ENCODE measurements around the gene CD59. TPM values are rescaled to one million over a fixed set of nuclear protein-coding genes. Genes with fewer than 3 reads are reported as not detected.

CD59 gene
- total and polyA plus RNA-seq, 9 of the 15 experiments (the other 6 are each of a cell fraction or from before 2014, with no cell fraction given) = 38.1 to 338 (median 173) TPM

DNA sequence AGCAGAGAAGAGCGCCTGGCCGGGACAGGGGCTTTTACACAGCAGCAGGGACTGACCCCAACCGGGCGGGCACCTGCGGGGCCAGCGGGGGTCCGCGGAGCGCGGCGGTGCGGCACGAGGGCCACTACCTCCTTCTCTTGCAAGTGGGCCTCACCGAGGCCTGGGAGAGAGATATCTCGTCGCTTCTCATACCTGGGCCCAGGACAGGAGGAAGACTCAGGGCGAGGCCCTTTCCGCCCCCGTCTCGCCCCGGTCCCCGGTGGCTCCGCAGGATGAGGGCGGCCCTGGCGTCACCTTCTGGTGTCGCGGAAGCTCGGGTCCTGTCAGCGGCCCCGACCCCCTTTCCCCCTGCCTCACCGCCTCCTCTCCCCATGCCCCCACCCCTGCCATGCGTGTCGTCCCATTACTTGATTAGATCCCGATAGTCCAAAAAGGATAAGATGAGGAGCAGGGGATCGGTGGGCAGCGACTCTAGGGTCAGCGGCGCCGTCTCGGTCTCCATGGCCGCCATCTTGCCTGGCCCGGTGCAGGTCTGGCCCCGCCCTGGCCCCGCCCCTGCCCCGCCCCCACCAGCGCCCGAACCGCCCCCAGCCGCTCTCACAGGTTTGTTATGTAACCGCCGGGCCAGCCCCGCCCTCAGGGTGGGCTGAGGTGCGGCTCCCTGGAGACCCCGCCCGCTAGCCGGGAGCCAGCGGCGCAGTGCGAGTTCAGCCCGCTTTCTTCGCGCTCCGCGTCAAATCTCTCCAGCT is 37.9 kb upstream of the CD59 start, which contains the start of gene FBXO3 (continued):
- TF ChIP-seq, protein P1, sequence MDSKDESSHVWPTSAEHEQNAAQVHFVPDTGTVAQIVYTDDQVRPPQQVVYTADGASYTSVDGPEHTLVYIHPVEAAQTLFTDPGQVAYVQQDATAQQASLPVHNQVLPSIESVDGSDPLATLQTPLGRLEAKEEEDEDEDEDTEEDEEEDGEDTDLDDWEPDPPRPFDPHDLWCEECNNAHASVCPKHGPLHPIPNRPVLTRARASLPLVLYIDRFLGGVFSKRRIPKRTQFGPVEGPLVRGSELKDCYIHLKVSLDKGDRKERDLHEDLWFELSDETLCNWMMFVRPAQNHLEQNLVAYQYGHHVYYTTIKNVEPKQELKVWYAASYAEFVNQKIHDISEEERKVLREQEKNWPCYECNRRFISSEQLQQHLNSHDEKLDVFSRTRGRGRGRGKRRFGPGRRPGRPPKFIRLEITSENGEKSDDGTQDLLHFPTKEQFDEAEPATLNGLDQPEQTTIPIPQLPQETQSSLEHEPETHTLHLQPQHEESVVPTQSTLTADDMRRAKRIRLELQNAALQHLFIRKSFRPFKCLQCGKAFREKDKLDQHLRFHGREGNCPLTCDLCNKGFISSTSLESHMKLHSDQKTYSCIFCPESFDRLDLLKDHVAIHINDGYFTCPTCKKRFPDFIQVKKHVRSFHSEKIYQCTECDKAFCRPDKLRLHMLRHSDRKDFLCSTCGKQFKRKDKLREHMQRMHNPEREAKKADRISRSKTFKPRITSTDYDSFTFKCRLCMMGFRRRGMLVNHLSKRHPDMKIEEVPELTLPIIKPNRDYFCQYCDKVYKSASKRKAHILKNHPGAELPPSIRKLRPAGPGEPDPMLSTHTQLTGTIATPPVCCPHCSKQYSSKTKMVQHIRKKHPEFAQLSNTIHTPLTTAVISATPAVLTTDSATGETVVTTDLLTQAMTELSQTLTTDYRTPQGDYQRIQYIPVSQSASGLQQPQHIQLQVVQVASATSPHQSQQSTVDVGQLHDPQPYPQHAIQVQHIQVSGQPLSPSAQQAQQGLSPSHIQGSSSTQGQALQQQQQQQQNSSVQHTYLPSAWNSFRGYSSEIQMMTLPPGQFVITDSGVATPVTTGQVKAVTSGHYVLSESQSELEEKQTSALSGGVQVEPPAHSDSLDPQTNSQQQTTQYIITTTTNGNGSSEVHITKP (IDR thresholded peaks at IDR 0.05; ENCODE audit: partially characterized antibody) = peak; percentile 45
- TF ChIP-seq EGR1 (conservative IDR thresholded peaks at IDR 0.05) = peak; percentile 54
- TF ChIP-seq HNRNPK (IDR thresholded peaks at IDR 0.05; ENCODE audit: low read depth, low read length, poor library complexity, severe bottlenecking) = no peak
- no peak for TF ChIP-seq NFATC3 (IDR thresholded peaks at IDR 0.05)
- TF ChIP-seq PHB (CRISPR knock-in tag; IDR thresholded peaks at IDR 0.05) = no peak
- TF ChIP-seq POLR3A (IDR thresholded peaks at IDR 0.05; ENCODE audit: borderline replicate concordance, extremely low read depth, insufficient read depth, insufficient read length) = no peak
- TF ChIP-seq, protein P2, sequence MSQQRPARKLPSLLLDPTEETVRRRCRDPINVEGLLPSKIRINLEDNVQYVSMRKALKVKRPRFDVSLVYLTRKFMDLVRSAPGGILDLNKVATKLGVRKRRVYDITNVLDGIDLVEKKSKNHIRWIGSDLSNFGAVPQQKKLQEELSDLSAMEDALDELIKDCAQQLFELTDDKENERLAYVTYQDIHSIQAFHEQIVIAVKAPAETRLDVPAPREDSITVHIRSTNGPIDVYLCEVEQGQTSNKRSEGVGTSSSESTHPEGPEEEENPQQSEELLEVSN (IDR thresholded peaks at IDR 0.05; ENCODE audit: borderline replicate concordance in 1 of 2, extremely low read depth in 1 of 2, insufficient read depth in 1 of 2, insufficient read length in 1 of 2, low read depth in 1 of 2, low read length in 1 of 2, poor library complexity in 1 of 2, severe bottlenecking in 1 of 2) = peak in 1 of 2 experiments; percentile 25
- no peak for TF ChIP-seq DDX20 (tag; IDR thresholded peaks at IDR 0.05; ENCODE audit: low read depth)
- TF ChIP-seq ZBTB7A (IDR thresholded peaks at IDR 0.05; ENCODE audit: borderline replicate concordance, control insufficient read depth, low read depth, low read length) = peak; percentile 96
- TF ChIP-seq, protein P3, sequence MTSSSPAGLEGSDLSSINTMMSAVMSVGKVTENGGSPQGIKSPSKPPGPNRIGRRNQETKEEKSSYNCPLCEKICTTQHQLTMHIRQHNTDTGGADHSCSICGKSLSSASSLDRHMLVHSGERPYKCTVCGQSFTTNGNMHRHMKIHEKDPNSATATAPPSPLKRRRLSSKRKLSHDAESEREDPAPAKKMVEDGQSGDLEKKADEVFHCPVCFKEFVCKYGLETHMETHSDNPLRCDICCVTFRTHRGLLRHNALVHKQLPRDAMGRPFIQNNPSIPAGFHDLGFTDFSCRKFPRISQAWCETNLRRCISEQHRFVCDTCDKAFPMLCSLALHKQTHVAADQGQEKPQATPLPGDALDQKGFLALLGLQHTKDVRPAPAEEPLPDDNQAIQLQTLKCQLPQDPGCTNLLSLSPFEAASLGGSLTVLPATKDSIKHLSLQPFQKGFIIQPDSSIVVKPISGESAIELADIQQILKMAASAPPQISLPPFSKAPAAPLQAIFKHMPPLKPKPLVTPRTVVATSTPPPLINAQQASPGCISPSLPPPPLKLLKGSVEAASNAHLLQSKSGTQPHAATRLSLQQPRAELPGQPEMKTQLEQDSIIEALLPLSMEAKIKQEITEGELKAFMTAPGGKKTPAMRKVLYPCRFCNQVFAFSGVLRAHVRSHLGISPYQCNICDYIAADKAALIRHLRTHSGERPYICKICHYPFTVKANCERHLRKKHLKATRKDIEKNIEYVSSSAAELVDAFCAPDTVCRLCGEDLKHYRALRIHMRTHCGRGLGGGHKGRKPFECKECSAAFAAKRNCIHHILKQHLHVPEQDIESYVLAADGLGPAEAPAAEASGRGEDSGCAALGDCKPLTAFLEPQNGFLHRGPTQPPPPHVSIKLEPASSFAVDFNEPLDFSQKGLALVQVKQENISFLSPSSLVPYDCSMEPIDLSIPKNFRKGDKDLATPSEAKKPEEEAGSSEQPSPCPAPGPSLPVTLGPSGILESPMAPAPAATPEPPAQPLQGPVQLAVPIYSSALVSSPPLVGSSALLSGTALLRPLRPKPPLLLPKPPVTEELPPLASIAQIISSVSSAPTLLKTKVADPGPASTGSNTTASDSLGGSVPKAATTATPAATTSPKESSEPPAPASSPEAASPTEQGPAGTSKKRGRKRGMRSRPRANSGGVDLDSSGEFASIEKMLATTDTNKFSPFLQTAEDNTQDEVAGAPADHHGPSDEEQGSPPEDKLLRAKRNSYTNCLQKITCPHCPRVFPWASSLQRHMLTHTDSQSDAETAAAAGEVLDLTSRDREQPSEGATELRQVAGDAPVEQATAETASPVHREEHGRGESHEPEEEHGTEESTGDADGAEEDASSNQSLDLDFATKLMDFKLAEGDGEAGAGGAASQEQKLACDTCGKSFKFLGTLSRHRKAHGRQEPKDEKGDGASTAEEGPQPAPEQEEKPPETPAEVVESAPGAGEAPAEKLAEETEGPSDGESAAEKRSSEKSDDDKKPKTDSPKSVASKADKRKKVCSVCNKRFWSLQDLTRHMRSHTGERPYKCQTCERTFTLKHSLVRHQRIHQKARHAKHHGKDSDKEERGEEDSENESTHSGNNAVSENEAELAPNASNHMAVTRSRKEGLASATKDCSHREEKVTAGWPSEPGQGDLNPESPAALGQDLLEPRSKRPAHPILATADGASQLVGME (CRISPR knock-in tag; IDR thresholded peaks at IDR 0.05) = no peak
- TF ChIP-seq, protein P4, sequence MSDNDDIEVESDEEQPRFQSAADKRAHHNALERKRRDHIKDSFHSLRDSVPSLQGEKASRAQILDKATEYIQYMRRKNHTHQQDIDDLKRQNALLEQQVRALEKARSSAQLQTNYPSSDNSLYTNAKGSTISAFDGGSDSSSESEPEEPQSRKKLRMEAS (CRISPR knock-in tag; IDR thresholded peaks at IDR 0.05) = peak; percentile 49; the same call in 1 of the 2 replicates
- no peak for TF ChIP-seq SMARCA4 (IDR thresholded peaks at IDR 0.05)
- TF ChIP-seq POLR2B (IDR thresholded peaks at IDR 0.05; ENCODE audit: low read depth, partially characterized antibody) = peak; percentile 40
- no peak for TF ChIP-seq SP2 (IDR thresholded peaks at IDR 0.05; ENCODE audit: extremely low read depth, low read depth, low read length, poor library complexity, severe bottlenecking)
- no peak for TF ChIP-seq ILK (tag; IDR thresholded peaks at IDR 0.05; ENCODE audit: borderline replicate concordance, low read depth)

Data from K562 (cell line).